ENCODE results near the gene FKBP15.

DNA sequence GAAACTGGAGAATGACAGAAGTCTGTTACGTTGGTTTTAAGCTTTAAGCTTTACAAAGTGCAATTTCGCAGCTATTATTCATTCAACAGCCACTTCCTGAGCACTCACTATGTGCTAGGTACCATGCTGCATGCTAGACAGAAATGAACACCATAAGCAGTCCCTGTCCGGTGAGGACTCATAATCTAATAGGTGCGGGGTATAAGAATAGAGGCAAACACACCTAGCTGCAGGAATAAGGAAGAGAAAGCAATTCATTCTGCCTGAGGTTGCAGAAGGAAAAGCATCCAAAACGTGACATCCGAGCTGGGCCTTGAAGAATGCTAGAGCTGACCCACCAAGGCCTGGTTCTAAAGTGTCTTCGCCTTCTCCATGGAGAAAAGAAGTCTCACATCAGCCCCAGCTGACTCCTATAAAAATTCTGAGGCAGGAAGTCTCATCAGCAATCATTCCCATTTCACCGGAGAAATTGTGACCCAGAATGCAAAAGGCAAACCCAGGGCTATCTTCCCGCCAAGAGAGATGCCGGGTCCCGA, 542 bp downstream of the FKBP15 start:
- TF ChIP-seq REST (IDR thresholded peaks at IDR 0.05; ENCODE audit: unreplicated experiment) (no peak), CTCF (conservative IDR thresholded peaks at IDR 0.05; ENCODE audit: low read depth in 2 of 2) (no peak), EZH2 (IDR thresholded peaks at IDR 0.05; ENCODE audit: low read depth, unreplicated experiment) (no peak), EZH2phosphoT487 (IDR thresholded peaks at IDR 0.05; ENCODE audit: unreplicated experiment) (no peak), STAT1 (IDR thresholded peaks at IDR 0.05; ENCODE audit: unreplicated experiment) (no peak), POLR2AphosphoS5 (IDR thresholded peaks at IDR 0.05; ENCODE audit: low read depth) (no peak), CREB1 (CRISPR knock-in tag; IDR thresholded peaks at IDR 0.05; ENCODE audit: low read depth) (no peak), JUNB (IDR thresholded peaks at IDR 0.05; ENCODE audit: unreplicated experiment) (no peak)
- TF ChIP-seq, protein P1, sequence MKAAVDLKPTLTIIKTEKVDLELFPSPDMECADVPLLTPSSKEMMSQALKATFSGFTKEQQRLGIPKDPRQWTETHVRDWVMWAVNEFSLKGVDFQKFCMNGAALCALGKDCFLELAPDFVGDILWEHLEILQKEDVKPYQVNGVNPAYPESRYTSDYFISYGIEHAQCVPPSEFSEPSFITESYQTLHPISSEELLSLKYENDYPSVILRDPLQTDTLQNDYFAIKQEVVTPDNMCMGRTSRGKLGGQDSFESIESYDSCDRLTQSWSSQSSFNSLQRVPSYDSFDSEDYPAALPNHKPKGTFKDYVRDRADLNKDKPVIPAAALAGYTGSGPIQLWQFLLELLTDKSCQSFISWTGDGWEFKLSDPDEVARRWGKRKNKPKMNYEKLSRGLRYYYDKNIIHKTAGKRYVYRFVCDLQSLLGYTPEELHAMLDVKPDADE (IDR thresholded peaks at IDR 0.05) = no peak
- TF ChIP-seq, protein P2, sequence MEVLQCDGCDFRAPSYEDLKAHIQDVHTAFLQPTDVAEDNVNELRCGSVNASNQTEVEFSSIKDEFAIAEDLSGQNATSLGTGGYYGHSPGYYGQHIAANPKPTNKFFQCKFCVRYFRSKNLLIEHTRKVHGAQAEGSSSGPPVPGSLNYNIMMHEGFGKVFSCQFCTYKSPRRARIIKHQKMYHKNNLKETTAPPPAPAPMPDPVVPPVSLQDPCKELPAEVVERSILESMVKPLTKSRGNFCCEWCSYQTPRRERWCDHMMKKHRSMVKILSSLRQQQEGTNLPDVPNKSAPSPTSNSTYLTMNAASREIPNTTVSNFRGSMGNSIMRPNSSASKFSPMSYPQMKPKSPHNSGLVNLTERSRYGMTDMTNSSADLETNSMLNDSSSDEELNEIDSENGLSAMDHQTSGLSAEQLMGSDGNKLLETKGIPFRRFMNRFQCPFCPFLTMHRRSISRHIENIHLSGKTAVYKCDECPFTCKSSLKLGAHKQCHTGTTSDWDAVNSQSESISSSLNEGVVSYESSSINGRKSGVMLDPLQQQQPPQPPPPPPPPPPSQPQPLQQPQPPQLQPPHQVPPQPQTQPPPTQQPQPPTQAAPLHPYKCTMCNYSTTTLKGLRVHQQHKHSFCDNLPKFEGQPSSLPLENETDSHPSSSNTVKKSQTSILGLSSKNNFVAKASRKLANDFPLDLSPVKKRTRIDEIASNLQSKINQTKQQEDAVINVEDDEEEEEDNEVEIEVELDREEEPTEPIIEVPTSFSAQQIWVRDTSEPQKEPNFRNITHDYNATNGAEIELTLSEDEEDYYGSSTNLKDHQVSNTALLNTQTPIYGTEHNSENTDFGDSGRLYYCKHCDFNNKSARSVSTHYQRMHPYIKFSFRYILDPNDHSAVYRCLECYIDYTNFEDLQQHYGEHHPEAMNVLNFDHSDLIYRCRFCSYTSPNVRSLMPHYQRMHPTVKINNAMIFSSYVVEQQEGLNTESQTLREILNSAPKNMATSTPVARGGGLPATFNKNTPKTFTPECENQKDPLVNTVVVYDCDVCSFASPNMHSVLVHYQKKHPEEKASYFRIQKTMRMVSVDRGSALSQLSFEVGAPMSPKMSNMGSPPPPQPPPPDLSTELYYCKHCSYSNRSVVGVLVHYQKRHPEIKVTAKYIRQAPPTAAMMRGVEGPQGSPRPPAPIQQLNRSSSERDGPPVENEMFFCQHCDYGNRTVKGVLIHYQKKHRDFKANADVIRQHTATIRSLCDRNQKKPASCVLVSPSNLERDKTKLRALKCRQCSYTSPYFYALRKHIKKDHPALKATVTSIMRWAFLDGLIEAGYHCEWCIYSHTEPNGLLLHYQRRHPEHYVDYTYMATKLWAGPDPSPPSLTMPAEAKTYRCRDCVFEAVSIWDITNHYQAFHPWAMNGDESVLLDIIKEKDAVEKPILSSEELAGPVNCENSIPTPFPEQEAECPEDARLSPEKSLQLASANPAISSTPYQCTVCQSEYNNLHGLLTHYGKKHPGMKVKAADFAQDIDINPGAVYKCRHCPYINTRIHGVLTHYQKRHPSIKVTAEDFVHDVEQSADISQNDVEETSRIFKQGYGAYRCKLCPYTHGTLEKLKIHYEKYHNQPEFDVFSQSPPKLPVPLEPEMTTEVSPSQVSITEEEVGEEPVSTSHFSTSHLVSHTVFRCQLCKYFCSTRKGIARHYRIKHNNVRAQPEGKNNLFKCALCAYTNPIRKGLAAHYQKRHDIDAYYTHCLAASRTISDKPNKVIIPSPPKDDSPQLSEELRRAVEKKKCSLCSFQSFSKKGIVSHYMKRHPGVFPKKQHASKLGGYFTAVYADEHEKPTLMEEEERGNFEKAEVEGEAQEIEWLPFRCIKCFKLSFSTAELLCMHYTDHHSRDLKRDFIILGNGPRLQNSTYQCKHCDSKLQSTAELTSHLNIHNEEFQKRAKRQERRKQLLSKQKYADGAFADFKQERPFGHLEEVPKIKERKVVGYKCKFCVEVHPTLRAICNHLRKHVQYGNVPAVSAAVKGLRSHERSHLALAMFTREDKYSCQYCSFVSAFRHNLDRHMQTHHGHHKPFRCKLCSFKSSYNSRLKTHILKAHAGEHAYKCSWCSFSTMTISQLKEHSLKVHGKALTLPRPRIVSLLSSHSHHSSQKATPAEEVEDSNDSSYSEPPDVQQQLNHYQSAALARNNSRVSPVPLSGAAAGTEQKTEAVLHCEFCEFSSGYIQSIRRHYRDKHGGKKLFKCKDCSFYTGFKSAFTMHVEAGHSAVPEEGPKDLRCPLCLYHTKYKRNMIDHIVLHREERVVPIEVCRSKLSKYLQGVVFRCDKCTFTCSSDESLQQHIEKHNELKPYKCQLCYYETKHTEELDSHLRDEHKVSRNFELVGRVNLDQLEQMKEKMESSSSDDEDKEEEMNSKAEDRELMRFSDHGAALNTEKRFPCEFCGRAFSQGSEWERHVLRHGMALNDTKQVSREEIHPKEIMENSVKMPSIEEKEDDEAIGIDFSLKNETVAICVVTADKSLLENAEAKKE (CRISPR knock-in tag; IDR thresholded peaks at IDR 0.05) = no peak

Measured in GM23338 (cell line).